ENCODE measurements around the gene SLC38A2.

Gene SLC38A2

DNA sequence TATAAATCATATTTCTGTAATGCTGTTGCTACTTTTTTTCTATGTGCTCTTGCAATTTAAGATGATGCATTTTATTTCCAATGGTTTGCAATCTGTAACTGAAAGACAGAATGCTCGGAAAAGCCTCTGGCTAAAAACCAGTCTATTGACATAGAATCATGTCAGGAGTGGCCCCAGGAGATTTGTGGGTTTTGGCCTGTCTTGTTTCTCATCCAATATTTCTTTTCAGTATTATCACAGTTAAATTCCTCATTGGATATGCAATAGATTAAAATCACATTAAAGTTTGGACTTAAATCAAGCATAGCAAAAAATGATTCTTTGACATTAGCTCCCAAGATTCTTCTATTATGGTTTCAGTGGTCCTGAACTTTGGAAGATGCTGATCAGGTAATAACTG, 19.1 kb upstream of the SLC38A2 start:
- DNase-seq: no peak

DNA sequence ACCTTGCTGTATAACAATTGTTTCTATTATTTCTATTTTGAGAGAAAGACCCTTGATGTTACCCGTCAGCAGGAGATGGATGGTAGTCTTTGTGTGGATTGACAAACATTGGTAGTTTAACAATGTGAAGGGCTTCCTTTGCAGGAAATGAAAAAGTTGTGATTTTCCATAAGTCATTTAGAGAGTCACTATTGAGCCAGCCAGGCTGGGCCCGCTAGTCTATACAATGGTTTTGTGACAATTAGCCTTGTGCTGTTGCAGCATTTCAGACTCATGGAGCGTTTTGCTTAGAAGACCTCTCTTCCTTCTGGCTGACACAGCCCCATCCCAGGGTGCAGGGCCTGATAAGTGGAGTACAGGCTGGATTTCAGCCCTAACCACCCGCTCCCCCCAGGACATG, 18.3 kb upstream of the SLC38A2 start:
- peak; percentile 30 to 39 for DNase-seq

DNA sequence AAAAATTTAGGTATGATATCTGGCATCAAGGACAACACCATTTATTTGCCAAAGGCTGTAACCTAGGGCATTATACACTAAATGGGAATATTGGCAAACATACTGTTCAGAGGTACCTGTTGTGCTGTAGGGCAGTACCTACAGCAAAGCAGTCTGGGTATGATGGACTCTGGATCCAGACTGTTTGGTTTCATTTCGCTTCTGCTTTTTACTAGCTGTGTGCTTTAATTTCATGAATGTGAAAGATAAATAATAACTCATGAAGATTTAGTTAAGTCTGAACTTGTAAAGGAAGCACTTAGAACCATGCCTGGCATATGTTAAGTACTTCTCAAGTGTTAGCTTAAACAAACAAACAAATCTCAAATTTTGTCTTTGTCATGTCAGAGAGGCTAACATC, 17.7 kb upstream of the SLC38A2 start:
- DNase-seq: no peak

DNA sequence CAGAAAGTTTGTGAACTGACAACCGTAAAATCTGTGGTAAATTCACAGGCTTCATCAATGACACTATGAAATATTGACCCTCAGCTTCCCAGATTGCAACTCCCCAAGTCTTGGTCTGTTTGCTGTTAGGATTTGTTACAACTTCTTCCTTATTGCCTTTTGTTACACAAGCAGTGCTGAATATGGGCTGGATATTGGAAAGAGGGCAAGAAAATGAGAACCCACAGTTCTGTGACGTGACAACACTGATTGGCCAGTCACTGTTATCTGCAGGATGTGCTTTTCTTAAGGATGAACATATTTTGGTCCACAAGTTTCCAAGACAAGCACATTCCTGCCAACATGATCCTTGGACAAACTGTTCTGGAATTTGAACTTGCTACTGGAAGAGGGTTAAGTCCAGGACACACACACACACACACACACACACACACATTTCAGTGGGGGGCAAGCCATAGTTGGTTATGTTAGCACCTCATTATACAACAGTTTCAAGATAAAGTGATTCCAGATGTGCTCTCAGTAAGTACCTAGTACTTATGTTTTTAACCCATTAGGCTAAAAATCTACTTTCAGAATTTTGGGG, 16.6 kb upstream of the SLC38A2 start:
- no peak for DNase-seq

DNA sequence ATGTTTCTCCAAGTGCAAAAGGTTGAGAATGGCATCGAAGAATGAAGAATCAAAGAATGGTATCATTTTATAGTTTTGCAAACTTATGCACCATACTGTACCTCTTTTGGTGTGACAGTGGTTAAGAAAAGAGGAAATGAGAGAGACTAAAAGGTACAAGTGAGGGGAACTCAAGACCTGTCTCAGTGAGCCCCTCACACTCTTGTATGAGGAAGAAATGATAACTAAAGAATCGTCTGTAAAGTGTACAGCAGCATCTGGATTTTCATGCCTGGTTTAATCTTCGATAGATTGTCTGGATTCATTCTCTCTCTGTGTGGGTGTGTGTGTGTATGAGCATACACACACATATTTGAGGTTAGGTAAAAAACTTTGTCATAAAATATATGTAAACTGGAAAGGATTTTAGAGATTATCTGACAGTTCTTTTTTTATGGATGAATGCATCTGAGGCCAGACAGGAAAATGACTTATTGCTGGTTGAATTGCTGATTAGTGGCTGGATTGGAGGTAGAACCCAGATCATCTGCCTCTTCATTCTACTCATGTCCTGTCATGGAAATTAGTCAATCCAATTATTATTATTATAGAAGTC, 16.0 kb upstream of the SLC38A2 start:
- no peak for DNase-seq

DNA sequence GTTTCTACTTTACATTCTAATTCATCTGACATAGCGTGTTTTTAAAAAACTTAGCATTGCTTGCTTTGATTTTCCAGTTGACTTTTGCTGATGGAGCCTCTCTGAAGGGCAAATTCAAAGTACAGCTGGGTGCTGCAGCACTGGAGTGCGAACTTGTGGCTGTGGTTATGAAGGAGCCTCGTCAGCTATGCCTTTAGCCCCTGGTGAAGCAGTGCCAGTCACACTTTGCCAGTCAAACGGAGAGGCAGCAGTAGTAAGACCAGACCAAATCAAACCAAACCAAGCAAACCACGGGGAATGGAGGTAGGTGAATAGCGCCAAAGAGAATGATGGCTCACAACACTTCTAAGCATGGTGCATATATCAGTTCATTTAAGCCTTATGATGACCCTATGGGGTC, 15.1 kb upstream of the SLC38A2 start:
- peak; percentile 53 to 65 for DNase-seq

DNA sequence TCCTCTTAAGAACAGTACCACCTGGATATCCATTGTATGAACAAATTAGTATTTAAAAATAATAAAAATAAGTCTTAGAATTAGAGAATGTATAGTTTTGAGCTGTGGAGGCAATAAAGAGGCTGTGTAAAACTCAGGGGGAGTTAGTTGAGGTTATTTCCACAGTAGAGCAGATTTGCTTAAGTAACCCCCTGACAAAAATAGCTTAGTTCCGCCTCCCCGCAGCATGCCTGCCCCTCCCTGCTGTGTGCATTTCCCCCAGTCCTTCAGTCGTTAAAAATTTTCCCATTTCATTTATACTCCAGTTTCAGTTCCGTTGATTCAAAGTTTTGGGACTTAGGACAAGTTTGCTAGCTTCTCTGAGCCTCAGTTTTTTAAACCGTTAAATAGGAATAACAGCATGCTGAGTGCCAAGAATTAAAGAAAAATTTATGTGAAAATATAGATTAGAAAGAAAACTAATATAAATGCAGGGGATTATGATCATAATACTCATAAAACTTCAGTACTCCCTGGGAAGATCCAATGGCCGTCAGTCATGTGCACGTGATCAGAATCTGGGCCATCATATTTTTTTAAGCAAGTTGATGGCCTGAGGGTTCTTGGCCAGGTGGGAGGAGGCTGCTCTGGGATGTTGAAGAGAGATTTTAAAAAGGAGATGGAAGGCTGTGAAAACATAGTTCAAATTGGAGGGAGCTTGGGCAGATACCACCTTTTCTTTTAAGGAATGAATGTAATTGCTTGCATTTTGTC, 14.5 kb upstream of the SLC38A2 start:
- no peak for DNase-seq

DNA sequence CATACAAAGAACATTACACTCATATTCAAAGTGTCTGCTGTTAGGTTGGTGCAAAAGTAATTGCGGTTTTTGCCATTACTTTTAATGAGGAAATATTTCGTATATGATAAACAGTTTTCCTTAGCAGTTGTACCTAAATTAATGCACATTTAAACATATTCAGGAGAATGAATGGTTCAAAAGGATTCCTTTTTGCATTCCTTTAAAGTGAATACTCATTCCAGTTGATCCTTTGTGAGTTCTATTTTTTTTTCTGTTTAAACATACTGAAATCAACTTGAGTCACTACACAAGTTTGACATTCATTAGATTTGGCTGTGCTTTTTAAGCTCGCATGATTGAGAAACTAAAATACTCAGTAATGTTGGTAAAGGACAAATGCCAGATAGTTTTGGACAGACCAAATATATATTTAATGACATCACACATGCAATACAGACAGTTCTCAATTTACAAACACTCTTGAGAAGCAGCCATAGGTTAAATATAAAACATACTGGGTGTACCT, 13.8 kb upstream of the SLC38A2 start:
- DNase-seq: no peak

DNA sequence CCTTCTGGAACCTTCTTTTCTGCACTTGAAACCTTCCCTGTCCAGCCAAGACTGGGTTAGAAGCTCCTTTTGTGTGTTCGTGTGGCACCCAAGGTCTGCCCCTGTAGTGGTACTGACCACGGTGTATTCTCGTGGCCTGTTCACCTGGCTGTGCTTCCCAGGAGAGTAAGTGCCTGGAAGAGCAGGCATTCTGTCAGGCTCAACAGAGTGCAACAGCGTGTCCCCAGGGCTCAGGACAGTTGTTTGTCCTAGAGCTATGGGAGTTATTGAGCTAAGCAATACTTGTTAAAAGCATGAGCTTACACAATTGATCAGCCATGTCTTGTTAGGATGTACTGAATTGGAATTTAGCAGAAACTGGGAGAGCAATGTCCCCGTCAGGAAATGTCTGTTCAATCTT, 12.9 kb upstream of the SLC38A2 start:
- no peak for DNase-seq

DNA sequence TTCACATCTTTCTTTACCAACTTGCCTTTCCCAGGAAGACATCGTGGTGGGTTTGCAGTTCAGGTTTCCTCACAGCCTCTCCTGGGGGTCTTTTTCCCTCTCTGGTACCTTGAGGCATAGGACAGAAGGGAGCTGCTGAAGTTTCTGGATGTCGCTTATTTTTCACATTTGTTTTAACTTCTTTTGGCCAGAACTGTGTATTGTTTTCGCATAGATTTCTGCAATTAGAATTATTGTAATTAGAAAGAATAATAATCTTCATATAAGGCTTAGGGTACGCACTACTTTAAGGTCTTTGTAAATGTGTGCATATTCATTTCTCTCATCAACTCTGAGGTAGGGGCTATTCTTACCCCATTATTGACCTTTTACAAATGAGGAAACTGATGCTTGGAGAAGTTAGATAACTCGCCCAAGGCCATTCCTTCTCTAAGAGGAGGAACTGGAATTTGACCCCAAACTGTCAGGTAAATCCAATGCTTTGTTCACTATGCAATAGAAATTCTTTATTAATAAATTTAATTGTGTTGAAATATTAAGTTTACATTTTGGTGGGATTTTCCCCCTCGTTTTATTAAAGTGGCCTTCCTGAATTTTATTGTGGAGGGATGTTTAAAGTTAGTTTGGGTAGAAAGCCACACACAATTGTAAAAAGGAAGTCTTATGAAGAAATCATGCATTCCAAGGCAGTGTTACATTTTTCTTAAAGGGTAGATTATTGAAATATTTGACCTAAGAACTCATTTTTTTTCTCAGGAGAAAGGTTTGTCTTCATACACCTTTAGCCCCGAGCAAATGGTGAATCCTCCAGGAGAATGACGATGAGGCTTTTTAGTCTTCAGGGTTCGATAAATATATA, 12.1 kb upstream of the SLC38A2 start:
- DNase-seq: no peak

DNA sequence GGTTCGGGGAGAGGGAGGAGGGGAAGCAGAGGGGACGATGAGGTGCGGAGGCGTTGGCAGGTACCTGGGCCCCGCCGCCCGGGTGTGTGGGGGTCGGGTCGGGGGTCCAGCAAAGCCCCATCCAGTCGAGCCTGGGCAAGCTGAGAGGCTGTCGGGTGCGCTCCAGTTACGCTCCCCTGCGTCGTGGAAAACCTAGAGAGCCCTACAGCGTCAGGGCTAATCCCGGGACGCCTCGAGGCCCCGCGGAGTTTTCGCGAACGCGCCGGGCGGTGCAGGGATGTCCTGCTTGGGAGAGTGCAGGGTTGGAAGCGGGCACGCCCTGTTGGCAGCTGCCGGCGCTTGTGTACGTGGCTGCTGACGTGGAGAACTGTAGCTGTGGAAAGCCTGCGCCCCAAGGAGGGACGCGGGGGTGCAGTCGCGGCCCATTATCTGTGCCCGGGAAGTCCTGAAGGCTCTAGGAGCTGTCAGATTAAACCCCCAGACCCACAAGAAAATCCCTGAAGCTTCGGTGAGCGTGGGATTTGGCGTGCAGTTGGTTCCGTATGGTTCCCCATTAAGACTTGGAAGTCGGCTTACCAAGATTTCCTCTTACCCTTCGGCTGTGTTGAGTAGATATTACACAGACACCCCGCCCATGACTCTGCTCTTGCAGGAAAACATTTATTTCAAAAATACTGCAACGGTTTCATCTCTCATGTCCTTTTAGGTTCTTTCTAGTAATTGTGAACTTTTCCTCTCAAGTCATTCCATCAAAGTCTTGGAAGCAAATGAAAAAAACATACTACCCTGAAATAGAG, 11.3 kb upstream of the SLC38A2 start:
- DNase-seq: peak; percentile 82 to 84

DNA sequence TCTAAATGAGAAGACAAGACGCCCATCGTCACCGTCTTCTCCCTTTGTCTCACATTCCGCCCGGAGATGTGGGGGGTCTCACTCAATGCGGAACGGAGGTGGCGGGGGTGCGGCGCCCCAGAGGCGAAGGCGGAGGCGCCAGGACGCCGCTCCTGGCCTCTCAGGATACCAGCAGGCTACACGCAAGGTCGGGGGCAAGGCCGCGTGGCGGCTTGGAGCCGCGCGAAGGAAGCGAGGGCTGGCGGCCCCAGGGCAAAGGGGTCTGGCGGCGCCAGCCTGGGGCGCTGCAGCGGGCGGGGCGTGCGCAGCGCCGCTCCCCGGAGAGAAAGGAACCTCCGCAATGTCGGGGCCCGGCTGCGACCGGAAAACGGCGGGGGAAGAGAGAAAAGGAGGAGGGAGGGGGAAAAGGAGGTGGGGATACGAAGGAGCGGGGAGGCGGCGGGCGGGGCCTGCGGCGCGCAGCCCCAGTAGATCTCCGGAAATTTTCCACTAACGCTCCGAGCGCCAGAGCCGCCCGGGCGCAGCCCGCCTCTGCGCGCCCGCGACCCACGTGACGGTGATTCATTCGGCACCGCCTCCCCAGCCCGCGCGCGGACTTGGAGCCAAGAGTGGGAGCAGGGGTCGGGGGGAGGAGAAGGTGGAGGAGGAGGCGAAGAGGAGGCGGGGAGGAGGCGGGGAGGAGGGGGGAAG, 10.5 kb upstream of the SLC38A2 start:
- DNase-seq: peak; percentile 94 to 95

DNA sequence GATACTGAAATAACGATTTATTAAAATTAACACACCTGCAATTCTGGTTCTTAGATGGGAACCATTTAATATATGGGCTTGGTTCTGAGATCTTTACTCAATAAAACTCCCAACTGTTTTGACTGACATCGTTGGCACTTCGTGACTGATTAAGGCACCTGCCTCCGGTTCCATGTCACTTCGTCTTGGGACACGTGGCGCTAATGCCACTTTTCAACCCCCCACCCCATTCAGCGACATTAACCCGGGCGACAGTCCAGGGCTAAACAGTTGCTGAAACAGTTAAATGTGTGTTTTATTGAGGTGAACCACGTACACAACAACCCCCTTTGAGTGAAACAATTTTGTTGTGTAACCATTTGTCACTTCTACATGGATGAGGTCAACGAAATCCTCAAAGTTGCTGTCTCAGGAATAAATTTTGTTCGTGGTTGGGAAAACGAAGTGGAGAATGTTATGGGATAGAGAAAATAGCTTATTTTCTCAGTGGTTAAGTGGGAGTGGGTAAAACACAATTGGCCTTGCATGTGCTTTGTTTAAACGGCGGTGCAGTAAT, 9.9 kb upstream of the SLC38A2 start:
- DNase-seq: peak in 1 of 2 experiments; percentile 39

DNA sequence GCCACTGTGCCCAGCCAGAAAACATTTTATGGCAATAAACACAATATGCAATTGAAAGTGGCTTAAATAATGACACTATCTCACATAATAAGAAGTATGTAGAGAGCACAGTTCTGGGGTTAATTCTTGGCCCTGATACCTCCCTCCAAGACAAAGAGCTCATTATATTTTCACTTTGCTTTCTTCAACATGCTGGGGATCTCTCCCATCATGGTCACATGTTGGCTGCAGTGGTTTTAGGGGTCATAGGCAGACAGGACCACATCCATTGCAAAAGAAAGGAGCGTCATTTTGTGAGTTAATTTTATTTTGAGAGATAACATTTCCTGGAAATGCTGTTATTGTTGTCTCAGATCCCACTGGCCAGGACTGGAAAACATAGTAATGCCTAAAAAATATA, 8.3 kb upstream of the SLC38A2 start:
- DNase-seq: no peak

DNA sequence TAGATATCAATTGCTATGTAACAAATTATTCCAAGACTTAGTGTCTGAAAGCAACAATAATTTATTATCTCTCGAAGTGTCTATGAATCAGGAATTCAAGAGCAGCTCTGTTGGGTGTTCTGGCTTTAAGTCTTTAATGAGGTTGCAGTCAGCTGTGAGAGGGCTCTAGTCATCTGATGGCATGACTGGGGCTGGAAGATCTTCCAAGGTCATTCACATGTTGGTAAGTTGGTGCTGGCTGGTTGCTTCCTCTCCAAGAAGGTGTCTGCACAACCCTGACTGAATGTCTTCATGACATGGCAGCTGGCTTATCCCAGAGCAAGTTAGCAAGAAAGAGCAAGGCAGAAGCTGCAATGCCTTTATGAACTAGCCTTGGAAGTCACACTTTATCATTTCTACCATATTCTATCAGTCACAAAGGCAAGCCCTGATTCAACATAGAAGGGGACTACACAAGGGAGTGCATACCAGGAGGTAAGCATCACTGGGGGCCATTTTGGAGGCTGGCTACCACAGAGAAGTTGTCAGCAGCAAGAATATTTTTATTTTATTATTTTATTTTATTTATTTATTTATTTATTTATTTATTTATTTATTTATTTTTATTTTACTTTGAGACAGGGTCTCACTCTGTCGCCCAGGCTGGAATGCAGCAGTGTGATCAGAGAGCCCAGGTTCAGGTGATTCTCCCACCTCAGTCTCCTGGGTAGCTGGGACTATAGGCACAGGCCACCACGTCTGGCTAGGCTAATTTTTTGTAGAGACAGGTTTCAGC, 7.6 kb upstream of the SLC38A2 start:
- DNase-seq: no peak

DNA sequence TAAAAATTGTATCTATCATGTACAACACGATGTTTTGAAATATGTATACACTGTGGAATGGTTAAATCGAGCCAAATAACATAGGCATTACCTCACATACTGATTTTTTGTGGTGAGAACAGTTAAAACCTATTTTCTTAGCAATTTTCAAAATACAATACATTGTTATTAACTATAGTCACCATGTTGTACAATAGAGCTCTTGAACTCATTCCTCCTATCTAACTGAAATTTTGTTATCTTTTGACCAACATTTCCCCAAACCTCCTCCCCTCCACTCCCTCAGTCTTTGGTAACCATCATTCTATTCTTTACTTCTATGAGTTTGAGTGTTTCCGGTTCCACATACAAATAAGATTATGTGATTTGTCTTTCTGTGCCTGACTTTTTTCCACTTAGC, 6.8 kb upstream of the SLC38A2 start:
- no peak for DNase-seq

DNA sequence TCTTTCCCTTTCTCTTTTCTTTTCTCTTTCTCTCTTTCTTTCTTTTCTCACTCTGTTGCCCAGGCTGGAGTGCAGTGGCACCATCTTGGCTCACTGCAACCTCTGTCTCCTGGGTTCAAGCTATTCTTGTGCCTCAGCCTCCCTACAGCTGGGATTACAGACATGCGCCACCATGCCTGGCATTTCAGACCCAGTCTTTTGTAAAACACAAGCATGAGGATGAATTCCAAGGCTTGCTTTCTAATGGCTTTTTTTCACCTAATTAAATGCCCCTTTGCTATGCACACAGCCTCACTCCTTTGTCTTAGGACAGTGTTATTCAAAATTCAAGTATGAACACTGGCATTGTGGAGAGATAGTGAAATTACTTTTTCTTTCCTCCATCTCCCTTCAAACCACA, 6.0 kb upstream of the SLC38A2 start:
- DNase-seq: no peak

DNA sequence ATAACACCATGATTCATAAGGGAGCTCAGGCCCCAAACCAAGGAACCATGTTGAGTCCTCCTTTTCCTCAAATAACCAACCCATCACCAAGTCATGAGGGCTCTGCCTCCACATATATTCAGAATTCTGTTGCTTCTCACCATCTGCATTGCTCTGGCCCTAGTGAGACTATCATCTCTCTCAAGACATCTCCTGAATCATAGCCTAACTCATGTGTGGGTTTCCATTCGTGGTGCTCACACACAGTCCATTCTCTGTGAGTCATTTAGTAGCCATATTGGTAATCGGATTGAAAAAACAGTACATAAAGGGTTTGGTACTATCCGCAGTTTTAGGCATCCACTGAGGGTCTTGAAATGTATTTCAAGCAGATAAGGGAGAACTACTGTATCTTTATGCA, 5.1 kb upstream of the SLC38A2 start:
- DNase-seq: no peak

DNA sequence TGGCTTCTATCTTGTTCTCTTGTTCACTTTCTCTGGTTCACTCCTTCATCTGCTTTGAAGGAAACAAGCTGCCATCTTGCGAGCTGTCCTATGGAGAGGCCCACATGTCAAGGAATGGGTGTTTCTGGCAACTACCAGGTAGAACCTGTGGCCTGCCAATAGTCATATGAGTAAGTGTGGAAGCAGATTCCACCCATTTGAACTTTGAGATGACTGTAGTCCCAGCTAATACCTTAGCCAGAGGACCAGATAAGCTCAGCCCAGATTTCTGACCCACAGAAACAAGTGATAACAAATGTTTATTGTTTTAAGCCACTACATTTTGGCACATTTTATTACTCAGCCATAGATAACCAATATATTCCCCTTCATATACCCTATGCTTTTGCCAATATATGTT, 4.0 kb upstream of the SLC38A2 start:
- DNase-seq: no peak

DNA sequence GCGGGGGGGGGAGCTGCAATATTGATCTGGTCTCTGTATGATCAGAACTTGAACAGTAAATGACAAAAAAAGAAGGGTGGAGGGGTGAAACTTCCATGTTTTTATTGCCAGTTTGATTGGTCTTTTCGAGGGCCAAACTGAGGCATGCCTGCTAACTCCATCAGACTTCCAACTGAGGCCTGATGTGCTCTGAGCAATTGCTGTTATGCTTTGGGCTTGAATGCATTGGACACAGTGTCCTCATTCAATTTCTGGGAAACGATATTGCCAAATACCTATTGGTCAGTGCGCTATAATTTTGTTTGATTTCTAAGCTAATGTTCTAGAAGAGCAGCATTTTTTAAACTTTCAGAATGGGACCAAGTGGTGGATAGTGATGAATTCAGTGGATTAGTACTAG, 2.1 kb upstream of the SLC38A2 start:
- DNase-seq: no peak

DNA sequence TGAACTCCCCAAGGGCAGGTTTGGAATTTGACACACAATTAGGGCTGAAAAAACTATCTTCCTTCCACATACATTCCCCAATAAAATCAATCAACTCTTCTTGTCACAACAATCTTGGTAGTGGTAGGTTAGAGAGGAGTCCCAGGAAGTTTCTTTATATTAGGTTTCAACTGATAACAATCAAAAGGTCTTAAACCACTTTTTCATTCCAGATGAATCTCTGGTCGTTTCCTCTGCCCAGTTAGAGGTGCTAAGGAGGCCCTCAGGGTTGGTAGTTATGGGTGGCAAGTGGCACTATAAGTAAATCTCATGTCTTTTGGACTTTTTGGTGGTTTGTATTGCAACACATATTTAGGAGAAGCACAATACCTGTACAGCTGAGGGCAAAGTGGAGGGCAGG, 1.7 kb upstream of the SLC38A2 start:
- no peak for DNase-seq
